ENCODE measurements around the gene PRCD. TPM values are rescaled to one million over a fixed set of nuclear protein-coding genes. Genes with fewer than 3 reads are reported as not detected.

The PRCD gene
- total RNA-seq, 4 donors from 2014 or later = 0.26 to 13.4 (median 0.69) TPM; not detected in 1

DNA sequence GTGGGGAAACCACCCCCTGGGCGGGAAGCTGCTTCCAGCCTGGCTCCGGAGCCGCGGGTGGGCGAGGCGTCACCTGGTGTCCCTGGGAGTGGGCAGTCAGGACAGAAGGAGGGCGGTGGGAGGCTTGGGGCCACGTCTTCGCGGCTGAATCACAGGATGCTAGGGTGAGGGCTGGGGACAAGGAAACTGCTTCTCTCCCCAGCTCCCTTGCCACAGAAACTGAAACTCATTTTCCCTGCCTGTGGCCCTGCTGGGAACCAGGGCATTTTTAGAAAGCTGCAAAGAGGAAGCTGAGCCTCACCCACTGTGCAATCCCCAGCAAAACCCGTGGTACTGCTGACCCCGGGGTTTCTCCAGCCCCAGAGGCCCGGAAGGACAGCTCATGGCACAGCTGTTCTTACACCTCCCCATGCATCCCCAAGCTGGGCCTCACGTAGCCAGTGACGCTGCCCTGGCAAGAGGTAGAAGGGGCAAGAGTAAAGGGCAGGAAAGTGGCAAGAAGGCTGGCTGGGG is 46.8 kb upstream of the PRCD start:
- DNase-seq = peak in 1 of 2 donors; percentile 41
- no peak overlapping the region for H3K4me3 ChIP-seq
- intact Hi-C loops (cut with DNase I; ENCODE audit: low total_unique reads) = no loop called here
- H3K36me3 ChIP-seq = no peaks in the 10 kb centered on the region
- H3K27me3 ChIP-seq = no peaks in the 10 kb centered on the region
- H3K4me1 ChIP-seq = peaks cover 0 to under 1% of the 10 kb centered on the region in 2 donors
- TF ChIP-seq POLR2A (IDR thresholded peaks at IDR 0.05) = peak in 1 of 2 donors; percentile 9
- TF ChIP-seq, protein P1, sequence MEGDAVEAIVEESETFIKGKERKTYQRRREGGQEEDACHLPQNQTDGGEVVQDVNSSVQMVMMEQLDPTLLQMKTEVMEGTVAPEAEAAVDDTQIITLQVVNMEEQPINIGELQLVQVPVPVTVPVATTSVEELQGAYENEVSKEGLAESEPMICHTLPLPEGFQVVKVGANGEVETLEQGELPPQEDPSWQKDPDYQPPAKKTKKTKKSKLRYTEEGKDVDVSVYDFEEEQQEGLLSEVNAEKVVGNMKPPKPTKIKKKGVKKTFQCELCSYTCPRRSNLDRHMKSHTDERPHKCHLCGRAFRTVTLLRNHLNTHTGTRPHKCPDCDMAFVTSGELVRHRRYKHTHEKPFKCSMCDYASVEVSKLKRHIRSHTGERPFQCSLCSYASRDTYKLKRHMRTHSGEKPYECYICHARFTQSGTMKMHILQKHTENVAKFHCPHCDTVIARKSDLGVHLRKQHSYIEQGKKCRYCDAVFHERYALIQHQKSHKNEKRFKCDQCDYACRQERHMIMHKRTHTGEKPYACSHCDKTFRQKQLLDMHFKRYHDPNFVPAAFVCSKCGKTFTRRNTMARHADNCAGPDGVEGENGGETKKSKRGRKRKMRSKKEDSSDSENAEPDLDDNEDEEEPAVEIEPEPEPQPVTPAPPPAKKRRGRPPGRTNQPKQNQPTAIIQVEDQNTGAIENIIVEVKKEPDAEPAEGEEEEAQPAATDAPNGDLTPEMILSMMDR (IDR thresholded peaks at IDR 0.05) = no peak
- H3K9me3 ChIP-seq = no peaks in the 10 kb centered on the region
- H3K27ac ChIP-seq = peak overlapping the region; percentile 47 to 49

GRCh38 chr17:76493505-76494167 is 46.2 kb upstream of the PRCD start:
- TF ChIP-seq, protein P1 (IDR thresholded peaks at IDR 0.05) = no peak
- TF ChIP-seq POLR2A (IDR thresholded peaks at IDR 0.05) = no peak
- DNase-seq = no peak
- Histone ChIP-seq H3K4me3 (no peak overlapping the region), H3K27me3 (no peaks in the 10 kb centered on the region), H3K9me3 (no peaks in the 10 kb centered on the region), H3K27ac (peak overlapping the region; percentile 47 to 49), H3K4me1 (peaks cover 0 to 4% of the 10 kb centered on the region in 2 donors), H3K36me3 (no peaks in the 10 kb centered on the region)
- intact Hi-C loops (cut with DNase I; ENCODE audit: low total_unique reads) = no loop called here

DNA sequence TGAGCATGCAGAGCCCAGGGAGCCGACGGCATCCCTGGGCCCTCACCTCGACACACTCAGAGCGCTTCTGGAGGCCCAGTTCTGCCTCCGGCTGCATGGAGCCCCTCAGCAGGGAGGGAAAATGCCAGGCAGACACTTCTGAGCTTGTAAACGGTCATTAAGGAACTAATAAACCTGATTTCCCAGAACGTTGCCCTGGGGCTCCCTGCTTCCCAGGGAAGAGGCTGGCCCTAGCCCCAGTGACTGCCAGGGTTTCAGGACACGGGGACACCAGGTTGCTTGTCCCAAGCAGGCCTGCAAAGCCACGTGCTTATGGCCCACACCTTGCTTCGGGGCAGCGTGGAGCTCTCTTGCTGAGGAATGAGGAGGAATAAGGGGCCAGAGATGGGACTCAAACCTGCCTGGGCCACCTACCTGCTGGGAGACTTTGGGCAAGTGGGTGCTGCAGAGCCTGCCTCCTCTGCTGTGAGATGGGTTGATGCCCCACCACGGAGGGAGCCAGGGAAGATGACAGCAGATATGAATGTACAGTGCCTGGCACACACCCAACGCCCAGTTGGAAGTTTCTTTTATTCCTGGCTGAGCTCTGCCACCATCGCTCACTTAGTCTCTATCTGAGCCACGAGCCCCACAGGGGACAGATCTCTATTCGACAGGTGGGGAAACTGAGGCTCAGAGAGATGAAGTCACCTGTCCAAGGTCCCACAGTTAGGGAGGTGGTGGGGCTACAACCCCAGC is 44.0 kb upstream of the PRCD start:
- TF ChIP-seq, protein P1 (IDR thresholded peaks at IDR 0.05) = no peak
- TF ChIP-seq POLR2A (IDR thresholded peaks at IDR 0.05) = no peak
- Histone ChIP-seq H3K36me3 (no peaks in the 10 kb centered on the region), H3K27me3 (no peaks in the 10 kb centered on the region), H3K4me3 (no peak overlapping the region), H3K4me1 (peaks cover 0 to 4% of the 10 kb centered on the region in 2 donors), H3K27ac (no peak overlapping the region), H3K9me3 (no peaks in the 10 kb centered on the region)
- no peak for DNase-seq
- intact Hi-C loops (cut with DNase I; ENCODE audit: low total_unique reads) = no loop called here

DNA sequence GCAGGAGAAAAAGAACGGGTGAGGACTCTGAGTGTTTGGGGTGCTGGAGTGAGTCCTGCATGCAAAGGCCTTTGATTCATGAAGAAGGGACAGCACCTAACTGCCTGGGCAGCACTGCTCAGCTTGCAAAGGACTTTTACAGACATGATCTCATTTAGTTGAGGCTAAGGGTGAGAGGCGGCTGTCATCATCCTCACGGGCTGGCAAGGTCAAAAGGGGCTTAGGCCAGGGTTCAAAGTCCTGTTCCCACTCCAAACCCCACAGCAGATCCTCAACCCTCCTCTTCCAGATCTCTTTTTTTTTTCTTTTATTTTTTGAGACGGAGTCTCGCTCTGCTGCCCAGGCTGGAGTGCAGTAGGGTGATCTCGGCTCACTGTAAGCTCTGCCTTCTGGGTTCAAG is 43.4 kb upstream of the PRCD start:
- intact Hi-C loops (cut with DNase I; ENCODE audit: low total_unique reads) = no loop called here
- no peak overlapping the region for H3K4me3 ChIP-seq
- no peak for TF ChIP-seq POLR2A (IDR thresholded peaks at IDR 0.05)
- TF ChIP-seq, protein P1 (IDR thresholded peaks at IDR 0.05) = no peak
- peaks cover 0 to 4% of the 10 kb centered on the region in 2 donors for H3K4me1 ChIP-seq
- DNase-seq = no peak
- H3K9me3 ChIP-seq = no peaks in the 10 kb centered on the region
- H3K27me3 ChIP-seq = no peaks in the 10 kb centered on the region
- H3K36me3 ChIP-seq = no peaks in the 10 kb centered on the region
- H3K27ac ChIP-seq = no peak overlapping the region

DNA sequence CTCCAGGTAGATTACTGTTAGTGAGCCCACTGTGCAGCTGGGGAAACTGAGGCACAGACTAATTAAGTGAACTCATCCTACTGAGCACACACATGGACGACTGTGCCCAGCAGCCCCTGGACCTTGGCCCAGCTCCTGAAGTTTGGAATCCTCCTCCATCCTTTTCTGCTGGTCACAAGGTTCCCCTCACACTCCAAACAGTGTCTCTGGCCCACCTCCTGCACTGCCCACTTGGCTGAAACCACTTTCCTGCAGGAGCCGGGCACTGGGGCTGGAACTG is 42.2 kb upstream of the PRCD start:
- no peaks in the 10 kb centered on the region for H3K27me3 ChIP-seq
- no peak overlapping the region for H3K4me3 ChIP-seq
- TF ChIP-seq, protein P1 (IDR thresholded peaks at IDR 0.05) = no peak
- no peak for TF ChIP-seq POLR2A (IDR thresholded peaks at IDR 0.05)
- no peaks in the 10 kb centered on the region for H3K9me3 ChIP-seq
- intact Hi-C loops (cut with DNase I; ENCODE audit: low total_unique reads) = no loop called here
- peak overlapping the region; percentile 42 to 53 for H3K27ac ChIP-seq
- H3K36me3 ChIP-seq = no peaks in the 10 kb centered on the region
- peaks cover 0 to 4% of the 10 kb centered on the region in 2 donors for H3K4me1 ChIP-seq
- no peak for DNase-seq
